Uterus (tissue), 4 donors: ENCODE results near the gene SUPT4H1. TPM values are rescaled to one million over a fixed set of nuclear protein-coding genes. Genes with fewer than 3 reads are reported as not detected.

Source experiments
- DNase-seq, 2 donors: peaks; one replicate each; pipeline ENCODE4 v3.0.0-alpha.2; 2019 to 2020
- H3K27ac ChIP-seq, 2 donors: fragments of 200-600 bp; sonication (generic); 1 replicate in 1 of 2; 2 replicates in 1 of 2; pipeline ENCODE4 v1.5.1; 2016 to 2018
- H3K27me3 ChIP-seq, 2 donors: fragments of 200-600 bp; sonication (generic); one replicate each; pipeline ENCODE4 v1.5.1; 2018 to 2019; ENCODE audit warnings: control low read depth in 1 of 2
- H3K36me3 ChIP-seq, 2 donors: fragments of 200-600 bp; sonication (generic); one replicate each; pipeline ENCODE4 v1.5.1; 2019; ENCODE audit warnings: control low read depth in 1 of 2
- H3K4me1 ChIP-seq, 2 donors: fragments of 200-600 bp; sonication (generic); one replicate each; pipeline ENCODE4 v1.5.1; 2018 to 2019; ENCODE audit warnings: control low read depth in 1 of 2
- H3K4me3 ChIP-seq, 2 donors: fragments of 200-600 bp; sonication (generic); 1 replicate in 1 of 2; 2 replicates in 1 of 2; pipeline ENCODE4 v1.5.1; 2018 to 2019; ENCODE audit warnings: mild to moderate bottlenecking in 1 of 2
- H3K9me3 ChIP-seq, 2 donors: fragments of 200-600 bp; sonication (generic); one replicate each; pipeline ENCODE4 v1.5.1; 2019; ENCODE audit warnings: control low read depth in 1 of 2
- POLR2A ChIP-seq, 2 donors: fragments of 450-650 bp; IDR thresholded peaks; one replicate each; pipeline ENCODE4 v1.6.1; 2016; ENCODE audit warnings: antibody characterized with exemption in 2 of 2, mild to moderate bottlenecking in 1 of 2, moderate library complexity in 1 of 2
- intact Hi-C: fragments of 100-400 bp; cut with DNase I; formaldehyde crosslinking; loops from one replicate; pipeline ENCODE4 v1.15.1; 2023; ENCODE audit warnings: low total_unique reads
- total RNA-seq, 4 donors: library from RNA; depleted of rRNA in 3 of 4; stranded (reverse); fragments of >200 nt in 3 of 4; gene quantifications; one replicate each; pipeline versions ENCODE4 v1.1.0 to v1.2.4, GENCODE V29; 2014 to 2023
- TF ChIP-seq, protein P1 (sequence below), 4 experiments: fragments of 200-600 bp in 2 of 4; fragments of 450-650 bp in 2 of 4; sonication (generic) in 2 of 4; IDR thresholded peaks; one replicate each; pipeline ENCODE4 v1.5.1; 2016 to 2019; ENCODE audit warnings: antibody characterized with exemption in 4 of 4, mild to moderate bottlenecking in 2 of 4, moderate library complexity in 1 of 4
- donor health status: DM: yes; HTN: yes; CAD: no.

The SUPT4H1 gene
- total RNA-seq, 4 donors from 2014 or later: 31.1 to 267 (median 98.1) TPM

DNA sequence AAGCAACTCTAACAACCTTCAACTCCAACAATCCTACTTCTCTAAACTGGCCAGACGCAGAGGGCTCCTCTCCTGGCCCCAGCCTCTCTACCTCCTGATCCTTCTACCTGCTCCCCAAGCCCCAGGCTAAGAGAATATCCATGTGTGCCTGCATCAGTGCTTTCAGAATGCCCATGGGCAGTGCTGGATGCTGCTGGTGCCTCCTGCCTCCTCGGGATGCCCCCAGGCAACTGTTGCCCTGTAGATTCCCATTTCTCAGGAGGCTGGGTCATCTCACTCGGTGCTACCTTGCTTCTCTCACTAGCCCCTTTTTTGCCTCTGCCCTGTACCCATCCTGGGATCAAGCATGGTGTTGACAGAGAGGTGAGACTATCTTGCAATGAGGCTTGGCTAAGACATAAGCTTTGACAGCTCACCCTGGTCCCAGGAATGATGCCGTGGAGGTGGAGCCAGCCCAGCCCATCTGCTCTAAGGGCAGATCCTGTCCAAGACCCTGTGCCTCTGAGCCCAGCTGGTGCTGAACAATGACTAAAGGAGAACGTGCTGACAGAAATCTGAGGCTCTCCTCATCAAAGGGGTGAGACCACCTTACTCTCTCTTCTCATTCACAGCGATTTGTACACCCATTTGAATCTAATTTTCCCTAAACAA is 19.4 kb upstream of the SUPT4H1 start:
- H3K9me3 ChIP-seq: no peaks in the 10 kb centered on the region
- H3K36me3 ChIP-seq: no peaks in the 10 kb centered on the region
- H3K27me3 ChIP-seq: no peaks in the 10 kb centered on the region
- no peak overlapping the region for H3K4me3 ChIP-seq
- no peak overlapping the region for H3K27ac ChIP-seq
- TF ChIP-seq, protein P1, sequence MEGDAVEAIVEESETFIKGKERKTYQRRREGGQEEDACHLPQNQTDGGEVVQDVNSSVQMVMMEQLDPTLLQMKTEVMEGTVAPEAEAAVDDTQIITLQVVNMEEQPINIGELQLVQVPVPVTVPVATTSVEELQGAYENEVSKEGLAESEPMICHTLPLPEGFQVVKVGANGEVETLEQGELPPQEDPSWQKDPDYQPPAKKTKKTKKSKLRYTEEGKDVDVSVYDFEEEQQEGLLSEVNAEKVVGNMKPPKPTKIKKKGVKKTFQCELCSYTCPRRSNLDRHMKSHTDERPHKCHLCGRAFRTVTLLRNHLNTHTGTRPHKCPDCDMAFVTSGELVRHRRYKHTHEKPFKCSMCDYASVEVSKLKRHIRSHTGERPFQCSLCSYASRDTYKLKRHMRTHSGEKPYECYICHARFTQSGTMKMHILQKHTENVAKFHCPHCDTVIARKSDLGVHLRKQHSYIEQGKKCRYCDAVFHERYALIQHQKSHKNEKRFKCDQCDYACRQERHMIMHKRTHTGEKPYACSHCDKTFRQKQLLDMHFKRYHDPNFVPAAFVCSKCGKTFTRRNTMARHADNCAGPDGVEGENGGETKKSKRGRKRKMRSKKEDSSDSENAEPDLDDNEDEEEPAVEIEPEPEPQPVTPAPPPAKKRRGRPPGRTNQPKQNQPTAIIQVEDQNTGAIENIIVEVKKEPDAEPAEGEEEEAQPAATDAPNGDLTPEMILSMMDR (IDR thresholded peaks at IDR 0.05): no peak
- TF ChIP-seq POLR2A (IDR thresholded peaks at IDR 0.05): no peak
- intact Hi-C loops: no loop called here
- no peaks in the 10 kb centered on the region for H3K4me1 ChIP-seq
- DNase-seq: no peak

DNA sequence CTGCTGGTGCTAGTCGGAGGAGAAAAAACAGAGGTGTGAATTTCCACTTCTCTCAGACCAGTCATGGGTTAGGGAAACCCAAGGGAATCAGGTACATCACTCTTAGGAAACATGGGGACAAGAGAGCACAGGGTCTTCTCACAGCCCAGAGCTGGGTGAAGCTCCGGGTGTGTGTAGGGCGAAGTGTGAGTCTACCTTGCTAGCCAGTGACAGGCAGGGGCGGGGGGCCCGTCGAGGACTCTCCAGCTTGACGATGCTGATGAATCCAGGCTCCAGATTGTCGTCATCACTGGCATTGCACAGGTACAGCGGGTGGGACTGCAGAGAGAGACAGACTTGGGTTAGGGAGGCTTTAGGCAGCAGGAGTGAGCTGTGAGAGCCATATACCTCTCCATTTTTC is 18.7 kb upstream of the SUPT4H1 start:
- H3K27ac ChIP-seq: no peak overlapping the region
- H3K9me3 ChIP-seq: no peaks in the 10 kb centered on the region
- H3K4me3 ChIP-seq: no peak overlapping the region
- DNase-seq: no peak
- intact Hi-C loops: no loop called here
- no peaks in the 10 kb centered on the region for H3K4me1 ChIP-seq
- no peaks in the 10 kb centered on the region for H3K27me3 ChIP-seq
- no peak for TF ChIP-seq POLR2A (IDR thresholded peaks at IDR 0.05)
- TF ChIP-seq, protein P1 (IDR thresholded peaks at IDR 0.05): no peak
- no peaks in the 10 kb centered on the region for H3K36me3 ChIP-seq

DNA sequence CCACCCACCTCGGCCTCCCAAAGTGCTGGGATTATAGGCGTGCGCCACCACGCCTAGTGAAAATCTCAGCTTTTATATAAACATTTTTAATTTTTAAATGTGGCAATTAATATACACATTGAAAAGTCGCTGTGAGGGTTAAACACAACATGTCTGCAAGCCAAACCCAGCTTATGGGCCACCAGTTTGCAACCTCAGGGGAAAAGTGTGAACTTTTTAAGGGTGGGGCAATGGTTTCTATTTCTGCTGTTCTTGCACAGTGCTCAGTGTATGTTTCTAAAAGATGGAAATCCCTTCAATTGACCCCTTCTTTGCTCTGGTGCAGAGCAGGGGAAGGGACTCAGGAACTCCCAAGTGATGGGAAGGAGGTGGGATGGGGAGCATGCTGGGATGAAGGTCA is 18.3 kb upstream of the SUPT4H1 start:
- TF ChIP-seq, protein P1 (IDR thresholded peaks at IDR 0.05): no peak
- no peak for TF ChIP-seq POLR2A (IDR thresholded peaks at IDR 0.05)
- no peaks in the 10 kb centered on the region for H3K9me3 ChIP-seq
- H3K4me3 ChIP-seq: no peak overlapping the region
- H3K36me3 ChIP-seq: no peaks in the 10 kb centered on the region
- H3K4me1 ChIP-seq: no peaks in the 10 kb centered on the region
- no peak overlapping the region for H3K27ac ChIP-seq
- no peaks in the 10 kb centered on the region for H3K27me3 ChIP-seq
- intact Hi-C loops: no loop called here
- DNase-seq: no peak

DNA sequence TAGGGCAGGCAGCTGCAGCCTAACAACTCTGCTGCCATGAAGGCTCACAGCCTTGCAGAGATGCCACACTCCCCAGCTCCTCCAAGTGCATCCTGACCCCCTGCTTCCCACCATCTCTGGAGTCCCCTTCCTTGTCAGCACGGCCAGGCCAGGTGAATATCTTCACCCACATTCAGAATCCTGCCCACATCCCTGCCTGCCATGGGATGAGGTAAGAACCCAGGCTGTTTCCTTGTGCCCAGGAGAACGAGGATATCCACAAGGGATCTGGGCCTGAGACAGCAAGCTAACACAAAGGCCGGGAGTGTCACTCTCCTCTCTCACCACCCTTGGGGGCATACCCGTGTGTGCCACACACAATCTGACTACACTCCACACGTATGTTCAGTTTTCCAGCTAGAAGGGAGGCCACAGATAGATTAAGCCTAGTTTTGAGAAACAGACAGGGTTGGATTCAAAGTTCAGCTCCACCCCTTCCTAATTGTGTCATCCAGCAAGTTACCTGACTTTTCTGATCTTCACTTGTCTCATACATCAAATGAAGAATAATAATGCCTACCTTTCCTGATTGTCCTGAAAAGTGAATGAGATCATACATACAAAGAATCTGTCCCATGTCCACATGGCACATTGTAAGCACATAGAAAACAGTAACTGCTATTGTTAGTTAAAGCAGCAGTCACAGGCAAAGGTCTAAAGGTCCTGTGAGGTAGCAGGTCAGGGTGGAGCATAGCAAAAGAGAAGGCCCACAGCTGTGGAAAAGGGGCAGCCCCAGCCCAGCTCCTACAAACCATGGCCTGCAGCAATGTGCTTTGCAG is 17.4 kb upstream of the SUPT4H1 start:
- Histone ChIP-seq H3K4me3 (no peak overlapping the region), H3K27ac (no peak overlapping the region), H3K4me1 (no peaks in the 10 kb centered on the region), H3K27me3 (no peaks in the 10 kb centered on the region), H3K36me3 (no peaks in the 10 kb centered on the region), H3K9me3 (no peaks in the 10 kb centered on the region)
- TF ChIP-seq, protein P1 (IDR thresholded peaks at IDR 0.05): no peak
- TF ChIP-seq POLR2A (IDR thresholded peaks at IDR 0.05): no peak
- intact Hi-C loops: no loop called here
- DNase-seq: no peak

DNA sequence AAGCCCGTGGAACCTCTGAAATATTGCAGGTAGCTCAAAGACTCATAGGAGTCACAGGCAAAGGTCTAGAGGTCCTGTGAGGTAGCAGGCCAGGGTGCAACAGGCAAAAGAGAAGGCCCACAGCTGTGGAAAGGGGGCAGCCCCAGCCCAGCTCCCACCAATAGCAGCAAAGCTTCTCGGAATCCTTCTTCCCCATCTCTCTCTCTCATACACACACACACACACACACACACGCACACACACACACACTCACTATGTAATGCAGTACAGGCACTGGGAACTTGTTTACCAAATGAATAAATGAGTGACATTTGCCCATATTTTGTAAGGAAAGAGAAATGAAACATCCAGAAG is 16.8 kb upstream of the SUPT4H1 start:
- intact Hi-C loops: no loop called here

More for the DNA sequence above, 16.8 kb upstream of the SUPT4H1 start:
- Histone ChIP-seq H3K27me3 (no peaks in the 10 kb centered on the region), H3K27ac (no peak overlapping the region), H3K9me3 (no peaks in the 10 kb centered on the region), H3K4me1 (no peaks in the 10 kb centered on the region), H3K4me3 (no peak overlapping the region), H3K36me3 (no peaks in the 10 kb centered on the region)
- no peak for DNase-seq
- TF ChIP-seq, protein P1 (IDR thresholded peaks at IDR 0.05): no peak
- TF ChIP-seq POLR2A (IDR thresholded peaks at IDR 0.05): no peak
